NCI-H1105 (cell line): ENCODE measurements around the gene TTBK1.

Experiments
- DNase-seq: peaks from one replicate; lab custom pipeline; 2025; lab: John Stamatoyannopoulos, UW

TTBK1 gene

GRCh38 chr6:43242908-43243663 is at the start of gene TTBK1:
TTBK1 (plus strand) TSS chr6:43243481; CDS start chr6:43246661, 3,180 bp downstream.
- DNase-seq, result peak; percentile 66

GRCh38 chr6:43193929-43194328 is 49.4 kb upstream of the TTBK1 start:
- DNase-seq, result no peak

- no peak for DNase-seq
Observed at GRCh38 chr6:43196337-43196736, 46.9 kb upstream of the TTBK1 start.

GRCh38 chr6:43199912-43200311 is 43.4 kb upstream of the TTBK1 start:
- no peak for DNase-seq

GRCh38 chr6:43200541-43200940 is 42.7 kb upstream of the TTBK1 start:
- no peak for DNase-seq

- no peak for DNase-seq
Observed at GRCh38 chr6:43202451-43202850, 40.8 kb upstream of the TTBK1 start.

- DNase-seq, result no peak
Observed at GRCh38 chr6:43203029-43203717, 40.1 kb upstream of the TTBK1 start.

- no peak for DNase-seq
Observed at GRCh38 chr6:43203718-43204095, 39.6 kb upstream of the TTBK1 start.

- DNase-seq, result no peak
Observed at GRCh38 chr6:43204271-43205105, 38.8 kb upstream of the TTBK1 start.

GRCh38 chr6:43205849-43206248 is 37.4 kb upstream of the TTBK1 start:
- DNase-seq, result no peak

- no peak for DNase-seq
Observed at GRCh38 chr6:43207286-43207685, 36.0 kb upstream of the TTBK1 start.

- no peak for DNase-seq
Observed at GRCh38 chr6:43211955-43212354, 31.3 kb upstream of the TTBK1 start.

- no peak for DNase-seq
Observed at GRCh38 chr6:43213431-43213830, 29.9 kb upstream of the TTBK1 start.

GRCh38 chr6:43215066-43215465 is 28.2 kb upstream of the TTBK1 start:
- DNase-seq, result no peak

- DNase-seq, result no peak
Observed at GRCh38 chr6:43216200-43216599, 27.1 kb upstream of the TTBK1 start.

- DNase-seq, result peak; percentile 12
Observed at GRCh38 chr6:43217351-43217750, 25.9 kb upstream of the TTBK1 start.

GRCh38 chr6:43219119-43219518 is 24.2 kb upstream of the TTBK1 start:
- no peak for DNase-seq

- DNase-seq, result no peak
Observed at GRCh38 chr6:43219814-43220213, 23.5 kb upstream of the TTBK1 start.

- DNase-seq, result no peak
Observed at GRCh38 chr6:43220439-43220951, 22.8 kb upstream of the TTBK1 start.

GRCh38 chr6:43221046-43221972 is 22.0 kb upstream of the TTBK1 start:
- no peak for DNase-seq

GRCh38 chr6:43222418-43223059 is 20.7 kb upstream of the TTBK1 start:
- DNase-seq, result no peak
